DMS153 (cell line): ENCODE results near the gene GJC2.
"Not testable (repeated sequence)": the region's sequence is repeated elsewhere in the genome, so short reads cannot be mapped to it uniquely, and the experiment has no call there.

Experiments used
- DNase-seq: peaks from one replicate; lab custom pipeline; 2025; lab: John Stamatoyannopoulos, UW

Gene GJC2

DNA sequence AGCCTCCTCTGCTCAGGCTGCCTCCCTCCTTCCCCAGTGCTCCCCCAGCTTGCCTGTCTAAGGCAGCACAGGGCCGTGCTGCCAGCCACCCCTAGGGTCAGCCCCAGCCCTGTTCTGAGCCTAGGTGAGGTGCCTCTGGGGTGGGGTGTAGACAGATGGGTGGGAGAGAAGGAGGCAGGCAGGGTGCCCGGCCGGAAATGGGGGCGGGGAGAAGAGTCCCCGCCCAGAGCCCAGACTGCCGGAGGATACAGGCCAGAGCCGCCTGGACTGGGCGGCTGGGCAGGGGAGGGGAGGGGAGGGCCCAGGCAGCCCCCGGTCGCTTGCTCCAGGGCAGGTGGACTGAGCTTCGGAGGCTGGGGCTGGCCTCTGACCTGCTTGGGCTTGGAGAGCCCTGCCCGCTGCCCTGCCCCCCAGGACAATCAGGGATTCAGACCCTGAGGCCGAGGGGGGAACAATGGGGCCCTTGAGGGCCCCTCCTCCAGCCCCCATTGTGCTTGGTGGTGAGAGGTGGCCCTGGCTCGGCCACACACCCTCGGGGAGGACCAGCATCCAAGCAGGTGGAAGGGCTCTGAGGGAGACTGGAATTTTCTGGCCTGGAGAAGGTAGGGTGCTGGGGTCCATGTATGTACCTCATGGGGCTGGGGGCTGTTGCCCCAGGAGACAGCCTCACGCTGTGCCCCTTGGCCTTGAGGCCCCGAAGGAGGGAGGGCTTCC is at the start of gene GJC2:
GJC2 (plus strand) TSS at position 525 of the 714 bp plus-strand sequence. CDS start 7,829 bp downstream, outside the sequence.
- no peak for DNase-seq

- no peak for DNase-seq
Observed at GRCh38 chr1:228100822-228101613, 48.7 kb upstream of the GJC2 start.

DNA sequence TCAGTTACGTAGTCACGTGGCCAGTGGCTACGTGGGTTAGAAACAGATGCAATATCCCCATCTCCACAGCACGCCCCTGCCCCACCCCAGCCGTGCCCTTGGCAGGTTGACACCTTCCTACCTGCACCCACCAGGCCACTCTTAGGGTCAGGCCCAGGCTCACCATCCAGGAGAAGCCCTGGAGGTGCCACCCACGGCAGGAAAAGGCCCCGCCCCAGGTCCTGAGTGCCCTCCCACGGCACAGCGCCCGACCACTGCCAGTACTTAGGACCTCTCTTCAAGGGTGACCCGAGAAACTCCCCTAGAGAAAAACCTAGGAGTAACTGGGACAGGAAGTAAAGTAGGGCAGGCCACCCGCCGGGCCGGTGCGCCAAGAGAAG is 48.1 kb upstream of the GJC2 start:
- no peak for DNase-seq

DNA sequence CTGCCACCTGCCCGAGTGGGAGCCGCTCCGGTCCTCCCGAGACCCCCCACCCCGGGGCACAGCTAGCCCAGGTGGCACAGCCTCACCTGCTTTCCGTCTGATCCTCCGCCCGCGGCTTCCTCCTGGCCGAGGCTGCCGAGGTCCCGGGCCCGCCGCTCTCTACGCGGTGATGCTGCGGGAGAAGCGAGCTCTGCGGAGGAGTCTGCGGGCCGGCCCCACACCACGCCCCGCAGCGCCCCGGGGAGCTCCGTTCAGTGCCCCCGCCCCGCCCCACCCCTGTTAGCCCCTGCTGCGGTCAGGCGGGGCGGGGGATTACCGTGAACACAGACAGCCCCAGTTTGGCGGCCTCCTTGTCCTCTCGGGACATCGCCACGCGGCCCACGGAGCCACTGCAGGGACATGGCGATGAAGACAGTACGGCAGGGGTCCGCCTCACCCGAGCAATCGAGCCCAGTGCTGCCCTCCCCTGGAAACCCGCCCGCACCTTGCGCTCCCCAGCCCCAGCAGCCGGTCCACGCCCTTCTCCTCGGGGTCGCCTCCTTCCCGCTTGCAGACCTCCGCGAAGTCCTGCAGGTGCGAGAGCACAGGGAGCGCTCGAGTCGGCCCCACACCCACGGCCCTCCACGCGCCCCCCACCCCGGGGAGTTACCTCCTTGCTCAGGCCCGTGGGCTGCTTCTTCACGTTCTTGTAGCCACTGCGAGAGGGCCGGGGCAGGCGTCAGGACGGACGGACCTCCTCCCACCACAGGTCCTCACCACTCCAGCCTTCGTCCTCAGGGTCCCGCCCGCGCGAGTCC is 47.5 kb upstream of the GJC2 start:
- no peak for DNase-seq

DNA sequence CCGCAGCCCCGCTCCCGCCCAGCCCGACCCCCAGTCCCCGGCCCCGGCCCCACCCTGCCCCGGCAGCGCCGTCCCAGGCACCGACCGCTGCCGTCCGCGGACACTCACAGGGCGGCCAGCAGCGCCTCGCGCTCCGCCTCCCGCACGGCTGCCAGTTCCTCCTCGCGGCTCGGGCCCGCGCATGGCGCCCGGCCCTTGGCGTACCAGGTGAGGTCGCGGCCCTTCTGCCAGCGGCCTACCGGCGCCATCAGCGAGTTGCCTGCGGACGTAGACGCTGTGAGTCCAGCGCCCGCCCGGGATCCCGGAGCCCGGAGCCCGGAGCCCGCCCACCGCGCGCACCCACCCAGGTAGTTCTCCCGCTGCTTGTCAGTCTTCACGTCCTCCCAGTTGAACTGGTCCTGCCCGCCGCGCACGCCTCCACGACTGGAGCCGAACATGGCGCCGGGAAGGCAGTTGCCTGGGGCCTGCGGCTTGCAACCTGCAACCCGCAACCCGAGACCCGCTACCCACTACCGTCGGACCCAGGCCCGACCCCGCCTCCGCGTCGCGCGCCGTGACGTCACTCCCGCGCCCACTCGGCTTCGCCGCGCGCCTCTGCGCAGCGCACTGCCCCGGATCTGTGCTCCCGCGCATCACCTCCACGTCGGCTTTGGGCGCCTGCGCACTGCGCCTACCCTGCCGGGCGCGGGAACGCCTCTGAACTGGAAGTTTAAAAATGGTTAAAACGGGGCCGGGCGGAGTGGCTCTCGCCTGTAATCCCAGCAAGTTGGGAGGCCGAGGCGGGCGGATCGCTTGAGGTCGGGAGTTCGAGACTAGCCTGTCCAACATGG is 46.7 kb upstream of the GJC2 start, which contains the start of gene C1orf35:
C1orf35 (minus strand) TSS at position 535 of the 830 bp plus-strand sequence; CDS start at position 437, 98 bp downstream.
- DNase-seq = peak; percentile 93

GRCh38 chr1:228104526-228105269 is 45.0 kb upstream of the GJC2 start:
- no peak for DNase-seq

- DNase-seq = no peak
Observed at GRCh38 chr1:228105270-228105995, 44.3 kb upstream of the GJC2 start.

GRCh38 chr1:228105996-228106799 is 43.5 kb upstream of the GJC2 start:
- no peak for DNase-seq

DNA sequence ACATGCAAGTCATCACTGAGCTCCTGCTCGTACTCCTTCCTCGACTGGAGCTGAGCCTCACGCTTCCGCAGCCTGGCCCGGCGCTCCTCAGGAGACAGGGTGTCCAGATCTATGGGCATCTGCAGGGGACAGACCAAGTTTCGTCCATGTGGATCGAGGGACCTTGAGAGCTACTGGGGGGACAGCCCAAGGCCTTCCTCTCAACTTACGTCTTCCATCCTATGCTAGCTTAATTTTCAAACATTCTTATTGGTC is 43.0 kb upstream of the GJC2 start:
- no peak for DNase-seq

GRCh38 chr1:228107636-228108035 is 42.1 kb upstream of the GJC2 start:
- no peak for DNase-seq

GRCh38 chr1:228108055-228108690 is 41.6 kb upstream of the GJC2 start:
- DNase-seq = no peak

- no peak for DNase-seq
Observed at GRCh38 chr1:228108742-228109072, 41.0 kb upstream of the GJC2 start.

- DNase-seq = peak; percentile 95
Observed at GRCh38 chr1:228109073-228109961, 40.4 kb upstream of the GJC2 start, which contains the start of gene MRPL55. Gene MRPL55, minus strand, starts transcription at chr1:228109299. Its CDS starts 1,039 bp downstream, at chr1:228108260.

DNA sequence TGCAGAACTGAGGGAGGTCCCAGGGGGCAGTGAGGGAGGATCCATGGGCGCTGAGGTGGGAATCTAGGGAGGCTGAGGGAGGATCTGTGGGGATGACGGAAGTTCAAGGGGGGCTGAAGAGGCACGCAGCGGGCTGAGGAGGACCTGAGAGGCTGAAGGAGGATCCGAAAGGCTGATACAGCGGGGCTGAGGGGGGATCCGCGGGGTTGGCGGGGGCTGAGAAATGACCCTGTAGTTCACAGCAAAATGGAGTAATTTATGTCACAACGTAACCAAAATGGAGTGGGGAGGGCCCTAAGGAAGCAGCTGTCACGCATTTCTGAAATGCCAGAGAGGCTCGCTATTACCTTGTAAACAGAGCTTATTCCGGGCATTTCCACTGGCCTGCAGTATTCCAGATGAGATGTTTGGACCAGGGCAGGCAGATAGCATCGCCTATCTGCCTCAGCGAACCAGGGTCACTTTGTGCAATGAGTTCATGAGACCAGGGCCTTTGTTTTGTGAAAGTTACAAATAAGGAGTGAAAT is 39.7 kb upstream of the GJC2 start:
- no peak for DNase-seq

DNA sequence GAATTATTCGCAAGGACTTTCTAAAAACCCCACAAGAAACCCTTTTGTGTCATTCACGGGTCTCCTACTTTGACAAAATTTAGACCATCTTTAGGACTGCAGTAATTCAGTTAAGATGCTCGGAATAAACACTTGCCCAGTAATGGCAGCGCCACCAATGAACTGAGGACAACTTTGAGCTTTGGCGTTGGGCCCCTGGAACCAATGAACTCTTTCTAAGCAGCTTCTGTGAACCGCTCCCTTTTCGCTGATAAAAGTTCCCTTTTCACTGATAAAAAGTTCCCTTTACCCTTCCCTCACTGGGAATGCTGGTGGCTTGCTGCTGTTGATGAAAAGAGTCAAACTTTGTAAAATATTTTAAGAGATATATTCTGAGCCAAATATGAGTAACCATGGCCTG is 39.2 kb upstream of the GJC2 start:
- DNase-seq = no peak

DNA sequence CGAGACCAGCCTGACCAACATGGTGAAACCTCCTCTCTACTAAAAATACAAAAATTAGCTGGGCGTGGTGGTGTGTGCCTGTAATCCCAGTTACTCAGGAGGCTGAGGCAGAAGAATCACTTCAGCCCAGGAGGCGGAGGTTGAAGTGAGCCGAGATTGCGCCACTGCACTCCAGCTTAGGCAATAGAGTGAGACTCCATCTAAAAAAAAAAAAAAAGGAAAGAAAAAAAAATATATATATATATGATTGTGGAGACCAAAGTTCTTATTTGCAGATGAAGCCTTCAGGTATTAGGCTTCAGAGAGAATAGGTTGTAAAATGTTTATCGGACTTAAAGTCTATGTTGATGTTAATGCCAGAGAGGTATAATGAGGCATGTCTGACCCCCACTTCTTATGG is 38.4 kb upstream of the GJC2 start:
- DNase-seq = not testable (repeated sequence)

- DNase-seq = no peak
Observed at GRCh38 chr1:228112167-228112566, 37.6 kb upstream of the GJC2 start.

- no peak for DNase-seq
Observed at GRCh38 chr1:228112617-228113016, 37.1 kb upstream of the GJC2 start.
